ENCODE results near the gene SFXN3. TPM values are rescaled to one million over a fixed set of nuclear protein-coding genes. Genes with fewer than 3 reads are reported as not detected.

Gene SFXN3
- total RNA-seq, 1 donor from 2014 or later, result 81.0 TPM

GRCh38 chr10:101028446-101029337, 2.3 kb upstream of the SFXN3 start:
- TF ChIP-seq CTCF (IDR thresholded peaks at IDR 0.05), result no peak
- H3K4me1 Mint-ChIP-seq (ENCODE audit: unreplicated experiment), result peaks cover 22% of the 10 kb centered on the region

GRCh38 chr10:101029520-101030295, 1.3 kb upstream of the SFXN3 start:
- Mint-ChIP-seq H3K36me3 (ENCODE audit: unreplicated experiment) (no peaks in the 10 kb centered on the region), H3K9me3 (ENCODE audit: unreplicated experiment) (no peaks in the 10 kb centered on the region), H3K4me1 (ENCODE audit: unreplicated experiment) (peaks cover 26% of the 10 kb centered on the region), H3K27me3 (ENCODE audit: unreplicated experiment) (no peaks in the 10 kb centered on the region), H3K4me3 (ENCODE audit: unreplicated experiment) (no peak overlapping the region), H3K27ac (ENCODE audit: unreplicated experiment) (no peak overlapping the region)
- TF ChIP-seq CTCF (IDR thresholded peaks at IDR 0.05), result no peak
- no peak for DNase-seq (ENCODE audit: extremely low spot score, unreplicated experiment)

More at GRCh38 chr10:101028446-101029337, 2.3 kb upstream of the SFXN3 start:
- H3K36me3 Mint-ChIP-seq (ENCODE audit: unreplicated experiment), result no peaks in the 10 kb centered on the region
- no peaks in the 10 kb centered on the region for H3K9me3 Mint-ChIP-seq (ENCODE audit: unreplicated experiment)
- H3K4me3 Mint-ChIP-seq (ENCODE audit: unreplicated experiment), result no peak overlapping the region
- no peak for DNase-seq (ENCODE audit: extremely low spot score, unreplicated experiment)
- no peak overlapping the region for H3K27ac Mint-ChIP-seq (ENCODE audit: unreplicated experiment)
- no peaks in the 10 kb centered on the region for H3K27me3 Mint-ChIP-seq (ENCODE audit: unreplicated experiment)

- no peaks in the 10 kb centered on the region for H3K27me3 Mint-ChIP-seq (ENCODE audit: unreplicated experiment)
- peak overlapping the region; percentile 84 for H3K4me3 Mint-ChIP-seq (ENCODE audit: unreplicated experiment)
- DNase-seq (ENCODE audit: extremely low spot score, unreplicated experiment), result no peak
- peaks cover 26% of the 10 kb centered on the region for H3K4me1 Mint-ChIP-seq (ENCODE audit: unreplicated experiment)
- no peaks in the 10 kb centered on the region for H3K9me3 Mint-ChIP-seq (ENCODE audit: unreplicated experiment)
- no peaks in the 10 kb centered on the region for H3K36me3 Mint-ChIP-seq (ENCODE audit: unreplicated experiment)
- no peak for TF ChIP-seq CTCF (IDR thresholded peaks at IDR 0.05)
- H3K27ac Mint-ChIP-seq (ENCODE audit: unreplicated experiment), result peak overlapping the region; percentile 95
Observed at GRCh38 chr10:101030496-101031127, 422 bp upstream of the SFXN3 start.

- H3K36me3 Mint-ChIP-seq (ENCODE audit: unreplicated experiment), result peaks cover 3% of the 10 kb centered on the region
- no peak for TF ChIP-seq CTCF (IDR thresholded peaks at IDR 0.05)
- H3K27me3 Mint-ChIP-seq (ENCODE audit: unreplicated experiment), result no peaks in the 10 kb centered on the region
- peak overlapping the region; percentile 84 for H3K4me3 Mint-ChIP-seq (ENCODE audit: unreplicated experiment)
- peak overlapping the region; percentile 95 for H3K27ac Mint-ChIP-seq (ENCODE audit: unreplicated experiment)
- H3K4me1 Mint-ChIP-seq (ENCODE audit: unreplicated experiment), result peaks cover 26% of the 10 kb centered on the region
- peak; percentile 90 for DNase-seq (ENCODE audit: extremely low spot score, unreplicated experiment)
- H3K9me3 Mint-ChIP-seq (ENCODE audit: unreplicated experiment), result no peaks in the 10 kb centered on the region
Observed at GRCh38 chr10:101031796-101032636, 982 bp downstream of the SFXN3 start.

Measured in osteocyte (in vitro differentiated cells).